Esophagus muscularis mucosa (tissue), 4 donors: ENCODE results near the gene ATP5F1D.

Experiments
- CTCF ChIP-seq, 3 experiments: fragments of 200-600 bp in 2 of 3; fragments of 450-650 bp in 1 of 3; sonication (generic) in 2 of 3; IDR thresholded peaks; one replicate each; pipeline ENCODE4 v1.5.1; 2017 to 2019; ENCODE audit warnings: antibody characterized with exemption in 3 of 3, mild to moderate bottlenecking in 2 of 3, moderate library complexity in 1 of 3
- EP300 ChIP-seq: sonication (generic); formaldehyde crosslinking; IDR thresholded peaks from one replicate; pipeline ENCODE4 v1.6.1; 2017; ENCODE audit warnings: antibody characterized with exemption
- POLR2A ChIP-seq: fragments of 450-650 bp; IDR thresholded peaks from one replicate; pipeline ENCODE4 v1.6.1; 2017; ENCODE audit warnings: antibody characterized with exemption, moderate library complexity, mild to moderate bottlenecking, low read depth
- POLR2AphosphoS5 ChIP-seq, 2 donors: sonication (generic); formaldehyde crosslinking; IDR thresholded peaks; one replicate each; pipeline ENCODE4 v1.6.1; 2017; ENCODE audit warnings: antibody characterized with exemption in 2 of 2

- TF ChIP-seq CTCF (IDR thresholded peaks at IDR 0.05) (no peak), EP300 (no peak), POLR2A (no peak), POLR2AphosphoS5 (IDR thresholded peaks at IDR 0.05) (no peak)
These were observed 26.1 kb downstream of the ATP5F1D start for GRCh38 chr19:1267477-1268225.
